ENCODE data around the gene CCDC9B.

The CCDC9B gene

DNA sequence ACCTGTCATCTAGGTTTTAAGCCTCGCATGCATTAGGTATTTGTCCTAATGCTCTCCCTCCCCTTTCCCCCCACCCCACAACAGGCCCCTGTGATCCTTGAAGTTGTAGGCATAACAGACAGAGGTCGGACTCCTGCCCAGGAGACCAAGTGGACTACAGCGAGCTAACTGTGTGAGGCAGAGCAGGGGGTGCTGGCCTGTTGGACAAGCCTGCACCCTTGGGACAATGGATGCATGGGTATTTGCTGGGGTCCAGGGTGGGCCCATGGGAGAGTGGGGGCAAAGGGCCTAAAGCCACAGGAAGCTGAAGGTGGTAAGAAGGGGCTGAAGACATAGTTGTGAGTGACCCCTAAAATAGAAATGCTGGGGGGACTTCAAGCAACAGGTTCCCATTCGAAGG lies 35.5 kb downstream of the CCDC9B start:
- DNase-seq: no peak

DNA sequence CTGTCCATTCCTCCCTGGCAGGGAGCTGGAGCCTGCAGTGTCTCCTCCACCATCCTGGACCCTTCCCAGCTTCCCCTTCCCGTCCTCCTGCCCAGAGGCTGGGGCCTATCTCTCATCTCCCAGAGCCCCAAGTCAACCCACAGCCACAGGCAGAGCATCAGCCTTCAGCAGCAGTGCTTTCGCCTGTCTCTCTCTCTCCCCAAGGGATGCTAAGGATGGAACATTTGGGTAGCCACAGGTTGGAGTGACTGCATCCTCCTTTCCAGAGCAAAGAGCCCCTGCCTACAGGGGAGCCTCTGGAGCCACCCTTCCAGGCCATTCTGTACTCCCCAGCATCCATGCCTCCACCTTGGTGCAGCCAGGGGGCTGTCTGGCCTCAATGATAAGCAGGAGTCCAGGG lies 37.2 kb downstream of the CCDC9B start:
- no peak for DNase-seq

DNA sequence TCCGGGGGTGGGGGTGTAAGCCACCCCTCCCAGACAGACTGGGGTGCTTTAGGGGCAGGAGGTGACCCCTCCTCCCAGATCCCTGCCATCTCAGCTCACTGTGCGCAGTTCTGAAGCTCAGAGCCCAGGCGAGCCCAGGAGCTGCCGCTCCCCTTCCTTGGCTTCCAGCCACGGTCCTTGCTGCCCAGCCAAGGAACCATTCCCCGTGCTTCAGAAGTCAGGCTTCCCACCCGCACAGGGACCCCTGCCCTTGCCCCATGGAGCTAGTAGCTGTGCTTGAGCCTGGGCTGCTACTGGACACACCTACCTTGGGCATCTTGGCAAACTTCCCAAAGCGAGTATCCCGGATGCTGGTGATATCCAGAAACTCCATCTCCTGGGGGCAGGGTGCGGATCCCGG lies 37.8 kb downstream of the CCDC9B start:
- no peak for DNase-seq

DNA sequence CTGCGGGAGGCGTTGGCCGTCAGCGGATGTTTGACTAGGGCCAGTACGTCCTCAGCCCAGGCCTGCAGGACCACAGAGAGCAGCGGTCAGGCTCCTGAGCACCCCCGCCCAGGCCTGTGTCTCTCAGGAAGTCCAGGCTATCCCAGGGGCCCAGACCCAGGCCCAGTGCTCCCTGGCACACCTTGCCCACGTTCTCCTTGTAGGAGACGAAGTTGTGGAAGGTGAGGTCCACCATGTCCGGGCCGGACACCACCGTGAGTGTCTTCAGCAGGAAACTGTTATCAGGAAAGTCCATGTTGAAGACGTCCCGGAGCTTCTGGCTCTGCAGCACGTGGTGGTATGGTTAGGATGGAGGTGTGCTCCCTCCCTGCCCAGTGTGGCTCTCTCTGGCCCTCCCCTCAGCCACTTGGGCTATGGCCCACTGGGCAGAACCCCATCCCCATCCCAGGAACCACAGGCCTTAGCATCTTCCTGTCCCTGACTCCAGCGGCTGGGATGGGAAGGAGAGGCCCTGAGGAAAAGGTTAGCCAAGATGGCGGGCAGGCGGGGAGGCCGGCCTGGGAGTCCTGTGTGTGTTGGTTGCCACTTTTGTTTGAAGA lies 38.4 kb downstream of the CCDC9B start:
- no peak for DNase-seq

DNA sequence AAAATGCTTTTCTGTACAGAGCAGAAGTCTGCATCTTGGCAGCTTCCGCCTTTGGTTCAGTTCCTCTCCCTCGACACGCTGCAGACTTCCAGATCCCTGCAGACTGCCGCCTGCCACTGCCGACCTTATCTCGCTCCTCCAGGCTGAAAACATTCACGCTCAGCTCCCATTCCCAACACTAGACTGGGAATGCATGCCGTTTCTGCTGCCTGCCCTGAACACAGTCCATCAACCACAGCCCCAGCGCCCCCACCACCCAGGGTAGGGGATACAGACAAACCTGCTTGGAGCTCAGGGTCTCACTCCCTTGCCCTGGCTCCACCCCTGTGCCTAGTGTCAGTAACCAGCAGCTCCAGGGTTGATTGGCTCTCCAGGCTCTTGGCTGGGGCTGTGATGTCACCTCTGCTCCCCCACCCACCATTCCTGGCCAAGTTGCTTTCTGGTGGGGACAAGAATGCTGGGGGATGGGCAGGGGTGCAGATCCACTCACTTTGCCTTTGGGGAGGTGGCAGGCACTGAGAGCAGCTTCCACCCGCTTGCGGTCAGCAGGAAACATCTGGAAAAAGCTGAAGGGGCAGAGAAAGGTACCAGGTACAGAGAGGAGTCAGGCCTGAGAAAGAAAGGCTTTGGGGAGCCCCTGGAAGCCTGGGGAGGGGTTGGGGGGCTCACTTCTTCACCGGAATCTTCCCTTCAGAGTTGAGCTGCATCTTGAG lies 39.1 kb downstream of the CCDC9B start:
- no peak for DNase-seq

DNA sequence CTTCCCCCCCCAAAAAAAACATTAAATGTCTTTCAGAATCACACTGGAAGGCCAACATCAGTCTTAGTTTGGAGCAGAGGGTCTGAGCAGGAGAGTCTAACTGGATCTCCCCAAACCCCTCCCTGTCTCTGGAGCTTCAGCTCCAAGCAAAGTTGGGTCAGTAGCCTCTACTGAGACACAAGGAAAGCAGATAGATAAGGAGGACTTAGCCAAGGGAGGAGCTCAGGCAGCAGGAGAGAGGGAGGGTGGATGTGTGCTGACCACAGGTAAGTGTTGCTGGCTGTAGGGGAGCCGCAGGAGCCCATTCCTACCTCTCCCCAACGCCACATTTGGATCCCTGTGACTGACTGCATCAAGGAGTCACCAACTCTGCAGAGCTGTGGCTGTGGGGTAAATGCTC lies 40.0 kb downstream of the CCDC9B start:
- DNase-seq: no peak

DNA sequence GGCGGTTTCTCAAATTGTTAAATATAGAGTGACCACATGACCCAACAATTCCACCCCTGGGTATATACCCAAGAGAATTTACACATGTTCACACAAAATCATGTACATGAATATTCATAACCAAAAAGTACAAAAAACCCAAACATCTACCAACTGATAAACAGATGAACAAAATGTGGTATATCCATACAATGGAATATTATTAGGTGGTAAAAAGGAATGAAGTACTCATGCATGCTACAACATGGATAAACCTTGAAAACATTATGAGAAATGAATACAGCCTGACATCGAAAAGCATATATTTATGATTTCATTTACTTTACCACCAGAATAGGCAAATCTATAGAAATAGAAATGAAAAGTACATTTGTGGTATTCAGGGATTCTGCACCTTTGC lies 40.4 kb downstream of the CCDC9B start:
- no peak for DNase-seq

DNA sequence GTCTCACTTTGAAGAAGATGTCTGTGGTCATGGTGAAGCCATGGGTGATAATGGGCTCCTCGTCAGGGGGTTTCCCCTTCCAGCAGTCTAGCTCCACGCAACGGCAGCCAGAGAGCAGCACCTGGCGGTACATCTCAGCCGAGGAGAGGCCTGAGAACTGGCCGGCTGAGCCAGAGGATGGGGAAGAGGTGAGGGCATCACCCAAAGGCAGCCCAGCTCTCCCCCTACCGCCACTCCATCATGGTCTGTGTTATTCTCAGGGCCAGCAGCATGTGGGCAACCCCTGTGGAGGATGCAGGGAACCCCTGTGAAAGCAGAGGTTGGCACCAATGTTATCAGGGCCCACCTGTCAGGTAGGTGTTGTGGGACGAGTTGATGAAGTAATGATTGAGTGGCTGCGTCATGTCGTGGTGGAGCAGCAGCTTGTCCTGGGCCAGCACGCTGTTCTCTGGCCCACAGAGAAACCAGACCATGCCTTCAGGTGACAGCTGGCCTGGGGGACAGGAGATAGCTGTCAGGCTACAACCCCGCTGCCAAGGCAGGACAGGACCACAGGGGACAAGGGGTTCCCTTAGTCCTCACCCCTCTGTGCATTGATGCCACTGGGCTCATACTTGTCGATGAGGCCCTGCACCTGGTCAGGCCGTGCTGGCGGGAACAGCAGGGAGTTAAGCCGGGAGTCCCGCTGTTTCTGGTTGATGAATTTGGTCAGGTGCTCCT lies 42.4 kb downstream of the CCDC9B start:
- DNase-seq: no peak

DNA sequence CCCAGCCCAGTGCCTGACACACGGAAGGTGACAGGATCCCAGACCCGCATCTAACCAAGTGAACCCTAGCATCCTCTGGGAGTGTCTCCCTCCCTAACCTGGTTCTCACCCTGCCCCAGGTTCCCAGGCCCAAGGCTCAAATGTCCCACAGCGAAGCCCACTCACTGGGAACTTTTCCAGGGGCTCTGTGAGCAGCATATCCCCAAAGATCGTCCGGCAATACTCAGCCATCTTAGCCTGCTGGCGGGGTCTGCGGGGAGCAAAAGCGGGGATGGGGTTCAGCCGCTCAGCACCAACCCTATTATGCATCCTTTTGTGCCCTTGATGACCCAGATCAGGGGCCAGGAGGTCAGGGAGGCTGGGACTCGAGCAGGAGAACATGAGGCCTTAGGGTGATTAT lies 43.4 kb downstream of the CCDC9B start:
- no peak for DNase-seq

DNA sequence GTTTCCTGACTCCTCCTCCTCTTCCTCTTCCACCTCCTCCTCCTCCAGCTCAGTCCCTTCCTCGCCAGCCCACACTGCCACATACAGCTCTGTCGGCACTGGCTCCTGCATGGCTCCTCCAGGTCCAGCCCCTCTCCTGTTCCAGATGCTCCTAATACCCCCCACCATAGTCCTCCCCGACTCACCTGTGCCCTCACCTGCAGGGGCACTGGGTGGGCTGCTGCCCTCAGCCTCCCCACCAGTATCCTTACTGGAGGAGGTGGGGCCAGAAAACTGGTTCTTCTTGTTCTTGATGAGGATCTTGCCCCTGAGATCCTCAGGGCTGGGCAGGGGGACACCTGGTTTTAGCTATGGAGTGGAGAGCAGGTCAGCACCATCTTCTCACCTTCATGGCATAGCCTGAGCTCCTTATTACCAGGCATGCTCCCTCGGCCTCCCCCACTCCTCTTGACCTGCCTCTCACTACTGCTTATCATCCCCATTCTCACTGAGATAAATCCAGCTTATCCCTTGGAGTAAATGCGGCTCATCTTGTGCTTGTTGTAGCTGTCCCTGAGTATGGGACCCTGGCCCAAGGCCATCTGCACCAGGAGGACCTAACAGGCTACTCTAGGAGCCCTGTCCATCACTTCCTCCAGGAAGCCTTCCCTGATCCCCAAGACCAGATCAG lies 44.0 kb downstream of the CCDC9B start:
- DNase-seq: no peak

DNA sequence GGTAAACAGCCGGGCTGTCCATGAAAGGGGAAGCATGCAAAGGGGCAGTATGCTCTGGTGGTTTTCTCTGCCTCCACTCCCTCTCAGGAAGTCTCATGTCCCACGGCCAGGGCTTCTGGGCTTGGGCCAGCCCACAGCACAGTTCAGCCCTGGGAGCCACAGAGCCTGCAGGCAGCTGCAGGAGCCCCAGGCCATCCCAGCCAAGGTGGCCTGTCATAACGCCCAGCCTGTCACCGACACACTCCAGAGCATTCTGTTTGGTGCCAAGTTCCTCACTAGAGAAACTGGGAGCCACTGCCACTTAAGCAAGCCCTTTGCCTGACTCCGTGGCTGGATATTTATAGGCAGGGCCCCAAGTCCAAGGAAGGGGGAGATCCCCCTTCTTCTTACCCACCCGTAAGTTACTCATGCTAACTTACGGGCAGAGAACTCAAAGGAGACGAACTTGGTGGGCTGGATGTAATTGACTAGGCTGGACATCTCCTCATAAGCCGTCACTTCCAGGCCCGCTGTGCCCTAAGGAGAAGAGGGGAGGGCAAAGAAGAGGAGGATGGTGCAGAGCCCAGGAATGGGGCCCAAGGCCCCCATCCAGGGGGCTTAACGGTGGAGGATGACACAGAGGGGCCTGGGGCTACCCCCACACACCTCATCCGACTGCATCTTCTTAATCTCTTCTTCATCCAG lies 44.7 kb downstream of the CCDC9B start:
- no peak for DNase-seq

DNA sequence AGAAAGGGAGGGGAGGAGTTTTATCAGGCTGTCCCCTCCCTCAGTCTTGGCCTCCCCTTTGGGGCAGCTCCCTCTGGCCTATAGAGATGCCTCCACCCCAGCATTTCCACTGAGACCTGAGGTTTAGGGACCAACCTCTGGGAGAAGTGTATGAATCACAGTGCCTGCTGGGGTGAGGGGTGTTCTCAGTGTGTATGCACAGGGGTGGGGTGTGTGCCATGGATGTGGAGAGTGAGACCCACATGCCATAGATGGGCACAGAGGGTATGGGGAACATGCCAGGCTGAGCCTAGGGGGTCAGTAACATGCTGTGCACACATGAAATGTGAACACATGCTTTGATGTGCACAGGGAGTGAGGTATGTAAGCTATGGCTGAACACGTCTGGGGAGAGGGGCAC lies 45.4 kb downstream of the CCDC9B start:
- DNase-seq: no peak

DNA sequence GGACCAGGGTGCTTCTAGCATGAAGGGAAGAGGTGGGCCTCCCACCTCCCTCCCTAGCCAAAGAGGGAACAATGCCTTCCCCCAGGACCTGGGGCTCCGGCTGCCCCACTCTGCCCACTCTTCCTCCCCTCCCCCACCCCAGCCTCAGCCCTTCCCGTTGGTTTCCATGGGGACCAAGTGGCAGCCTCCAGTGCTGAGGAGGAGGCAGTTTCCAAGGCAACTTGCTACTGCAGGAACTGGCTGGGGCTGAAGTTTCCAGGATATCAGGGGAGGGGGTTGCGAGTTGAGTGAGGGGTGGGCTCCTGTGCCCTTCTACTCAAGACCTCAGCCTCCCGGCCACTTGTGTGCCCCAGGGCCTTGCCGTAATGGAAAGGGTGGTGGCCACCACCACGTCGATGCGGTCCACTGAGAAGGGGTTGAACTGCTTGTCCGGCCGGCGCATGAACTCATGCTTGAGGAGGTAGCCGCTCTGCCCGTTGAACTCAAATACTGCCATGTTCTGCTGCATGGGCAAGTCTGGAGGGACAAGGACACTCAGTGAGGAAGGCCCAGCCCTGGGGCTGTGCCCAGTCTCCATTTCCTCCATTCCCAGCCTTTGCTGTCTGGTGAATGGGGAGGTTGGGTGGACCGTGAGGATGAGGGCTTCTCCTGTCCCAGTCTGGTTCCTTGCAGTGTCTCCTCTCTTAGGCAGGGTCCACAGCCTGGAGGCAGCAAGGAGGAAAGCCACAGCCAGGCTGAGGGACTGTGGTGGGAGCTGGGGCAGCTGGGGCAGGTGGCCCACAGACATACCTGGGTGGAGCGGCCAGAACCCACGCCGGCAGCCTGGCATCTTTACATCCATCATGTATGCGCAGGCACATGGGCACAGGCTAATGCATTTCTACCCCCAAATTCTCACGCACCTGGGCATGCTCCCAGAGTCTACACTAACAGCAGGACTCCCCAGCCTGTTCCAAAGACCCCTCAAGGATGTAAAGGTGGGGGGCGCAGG lies 46.5 kb downstream of the CCDC9B start:
- no peak for DNase-seq

DNA sequence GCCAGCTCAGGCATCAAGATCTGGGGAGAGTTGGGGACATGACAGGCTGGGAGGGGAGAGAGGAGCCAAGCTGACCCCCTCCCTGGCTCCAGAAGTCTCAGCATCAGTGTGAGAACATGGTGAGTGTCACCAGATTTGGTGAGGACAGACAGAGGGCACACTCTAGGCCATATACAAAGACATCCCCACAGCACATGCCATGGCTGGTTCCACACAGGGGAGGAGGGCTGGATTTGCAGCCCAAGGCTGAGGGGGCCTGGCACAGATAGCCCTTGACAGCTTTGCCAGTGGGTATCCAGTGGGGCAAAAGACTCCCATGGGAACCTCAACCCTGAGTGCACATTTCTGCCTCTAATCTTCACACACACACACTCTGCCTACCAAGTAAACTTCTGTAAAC lies 47.7 kb downstream of the CCDC9B start:
- no peak for DNase-seq

DNA sequence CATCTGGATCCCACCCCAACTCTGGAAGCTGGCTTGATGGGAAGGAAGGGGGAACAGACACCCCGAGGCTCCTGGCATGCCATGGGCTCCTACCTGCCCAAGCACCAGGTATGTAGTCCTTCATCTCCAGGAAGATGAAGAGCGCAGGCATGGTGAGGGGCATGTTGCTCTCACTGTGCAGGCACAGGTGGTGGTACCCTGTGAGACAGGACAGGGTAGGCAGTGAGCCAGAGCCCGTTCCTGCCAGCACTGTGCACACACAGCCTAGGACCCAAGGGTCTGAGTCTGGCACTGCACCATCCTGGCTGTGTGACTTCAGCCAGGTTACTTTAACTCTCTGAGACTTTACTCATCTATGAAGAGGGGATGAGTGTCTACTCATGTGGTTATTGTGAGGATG lies 48.5 kb downstream of the CCDC9B start:
- DNase-seq: no peak

DNA sequence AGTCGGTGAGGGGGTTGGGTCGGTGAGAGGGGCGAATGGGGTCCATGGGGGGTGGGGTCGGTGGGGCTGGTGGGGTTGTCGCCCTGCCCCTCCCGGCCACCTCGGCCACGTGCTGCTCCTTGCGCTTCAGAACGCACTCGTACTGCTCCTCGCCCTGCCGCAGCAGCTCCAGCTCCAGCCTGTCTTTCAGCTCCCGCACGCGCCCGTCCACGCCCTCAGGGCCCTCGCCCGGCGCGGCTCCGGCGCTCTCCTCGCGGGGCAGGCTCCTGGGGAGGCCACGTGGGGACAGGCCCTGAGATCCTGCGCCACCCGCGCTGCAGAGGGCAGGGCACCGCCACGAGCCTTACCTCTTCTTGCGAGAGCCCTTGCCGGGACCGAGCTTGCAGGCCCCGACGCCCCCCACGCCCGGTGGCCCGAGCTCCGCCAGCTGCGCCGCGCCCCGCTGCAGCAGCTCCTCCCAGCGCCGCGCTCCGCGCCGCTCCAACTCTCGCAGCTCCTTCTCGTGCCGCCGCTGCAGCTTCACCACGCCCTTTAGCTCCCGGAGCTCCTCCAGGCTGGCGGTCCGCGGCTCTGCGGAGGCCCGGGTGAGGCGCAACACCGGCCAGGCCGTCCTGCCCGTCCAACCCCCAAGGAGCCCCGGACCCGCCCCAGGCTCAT lies 49.7 kb downstream of the CCDC9B start:
- no peak for DNase-seq

DNA sequence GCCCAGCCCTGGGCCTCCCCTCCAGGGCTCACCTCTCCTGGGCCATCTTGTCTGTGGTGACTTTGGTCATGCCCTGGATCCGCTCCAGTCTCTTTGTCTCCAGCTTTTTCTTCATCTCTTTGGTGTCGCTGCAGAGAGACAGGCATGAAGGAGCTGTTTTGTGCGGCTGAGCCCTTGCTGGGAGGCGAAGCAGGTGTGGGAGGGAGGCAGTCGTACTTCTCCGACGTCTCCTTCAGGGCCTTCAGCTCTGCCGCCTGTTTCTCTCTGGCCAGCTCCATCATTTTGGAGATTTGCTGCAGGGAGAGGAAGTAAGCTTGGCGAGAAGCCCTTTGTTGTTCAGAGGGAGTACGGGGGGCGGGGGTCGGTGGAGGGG lies 50.2 kb downstream of the CCDC9B start:
- DNase-seq: no peak

DNA sequence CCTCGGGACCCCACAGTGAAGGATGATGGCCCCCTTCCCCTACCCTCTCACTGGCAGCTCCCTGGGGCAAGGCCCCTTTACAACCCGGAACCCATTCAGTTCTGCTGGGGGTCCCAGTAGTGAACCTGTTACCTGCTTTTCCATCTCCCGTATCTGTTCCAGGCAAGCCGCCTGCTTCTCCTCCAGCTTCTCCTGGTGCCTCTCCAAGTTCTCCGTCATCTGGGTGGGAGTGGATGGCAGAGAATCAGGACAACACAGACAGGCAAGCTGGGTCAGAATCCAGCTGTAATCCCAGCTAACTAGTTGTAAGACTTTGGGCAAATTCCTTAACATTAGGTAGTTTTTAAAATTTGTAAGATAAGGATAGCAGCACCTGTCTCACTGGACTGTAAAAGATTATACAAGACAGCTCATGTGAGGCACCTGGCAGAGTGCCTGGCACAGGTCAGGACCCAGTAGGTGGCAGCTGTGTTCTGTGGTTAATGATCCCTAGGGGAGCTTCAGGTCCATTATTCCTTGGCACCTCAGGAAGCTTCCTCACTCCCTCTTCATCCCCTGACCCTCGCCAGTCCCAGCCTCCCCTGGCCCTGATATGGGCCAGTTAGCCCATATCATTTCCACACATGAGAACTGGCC lies 51.5 kb downstream of the CCDC9B start:
- no peak for DNase-seq

DNA sequence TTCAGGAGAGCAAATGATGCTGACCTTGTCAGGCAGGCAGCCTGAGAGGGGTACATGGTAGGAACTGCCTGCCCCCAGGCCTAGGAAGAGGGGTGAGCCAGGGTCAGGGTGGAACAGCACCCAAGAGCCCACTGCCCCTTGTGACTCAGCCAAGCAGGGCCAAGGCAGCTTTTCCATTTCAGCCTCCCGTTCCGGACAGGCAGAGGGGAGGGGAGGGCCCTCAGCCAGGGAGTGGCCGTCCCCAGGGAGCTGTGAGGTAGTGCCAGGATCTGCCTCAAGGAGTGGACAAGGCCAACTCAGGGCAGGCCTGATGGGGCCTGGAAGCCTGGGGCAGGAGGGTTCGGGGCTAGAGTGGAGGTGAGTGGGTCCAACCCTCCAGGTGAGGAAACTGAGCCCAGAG lies 52.8 kb downstream of the CCDC9B start:
- no peak for DNase-seq

DNA sequence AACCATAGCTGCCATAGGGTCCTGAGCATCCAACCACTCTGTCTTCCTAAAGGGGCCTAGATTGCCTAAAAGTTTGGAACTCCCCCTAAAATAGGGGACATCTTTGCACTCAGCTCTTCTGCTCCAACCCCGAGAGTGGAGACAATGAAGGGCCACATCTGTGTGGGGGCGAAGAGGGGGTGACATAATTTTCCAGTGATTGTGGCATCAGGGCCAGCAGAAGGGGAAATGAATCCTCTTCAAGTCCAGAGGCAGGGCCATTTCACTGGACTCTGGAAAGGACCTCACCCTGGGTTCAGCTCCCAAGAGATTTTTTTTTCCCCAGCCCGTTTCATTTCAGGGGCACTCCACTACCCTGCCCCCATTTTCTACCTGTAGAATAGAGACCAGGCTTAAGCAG lies 53.2 kb downstream of the CCDC9B start:
- no peak for DNase-seq

DNA sequence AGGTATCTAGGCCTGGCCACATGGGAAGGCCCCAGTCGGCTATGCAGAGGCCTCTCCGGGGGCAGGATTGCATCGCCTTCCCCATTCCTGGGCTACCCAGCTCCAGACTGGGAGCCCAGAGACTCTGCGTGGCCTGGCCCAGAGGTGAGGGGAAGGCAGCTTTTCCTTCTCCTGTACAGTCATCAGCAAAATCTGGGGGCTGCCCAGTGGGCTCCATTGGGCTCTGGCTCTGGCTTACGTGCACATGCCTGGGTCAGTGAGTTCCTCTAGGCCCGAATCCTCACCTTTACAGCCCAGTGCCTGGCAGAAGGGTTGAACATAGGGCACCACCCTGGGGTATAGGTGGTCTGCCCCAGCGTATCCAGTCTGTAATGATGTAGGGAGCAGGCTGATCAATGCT lies 53.9 kb downstream of the CCDC9B start:
- DNase-seq: no peak
